ENCODE measurements around the gene TULP1. TPM values are rescaled to one million over a fixed set of nuclear protein-coding genes. Genes with fewer than 3 reads are reported as not detected.
"Not testable (repeated sequence)": the region's sequence is repeated elsewhere in the genome, so short reads cannot be mapped to it uniquely, and the experiment has no call there.

Gene TULP1
- total RNA-seq: not detected in 2 replicates

DNA sequence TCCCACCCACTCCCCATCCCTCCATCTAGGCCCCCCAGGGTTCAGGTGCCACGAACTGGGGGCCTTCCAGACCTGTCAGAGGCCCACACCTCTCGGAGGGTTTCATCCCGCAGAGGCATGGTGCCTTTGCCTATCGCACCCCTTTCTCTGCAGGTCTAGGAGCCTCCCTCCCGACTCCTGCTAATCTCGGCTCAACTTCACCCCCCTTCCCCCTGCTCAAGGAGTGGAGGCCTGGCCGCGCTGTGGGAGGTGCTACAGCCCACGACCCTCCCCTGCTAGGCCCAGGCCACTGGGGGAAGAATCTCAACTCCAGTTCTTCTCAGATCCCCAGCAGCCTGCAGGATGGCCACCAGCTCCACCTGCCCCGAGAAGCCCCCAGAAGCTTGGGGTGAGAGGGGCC, at the start of gene TULP1:
Gene TULP1 (minus strand): TSS at position 157 of the 400 bp plus-strand sequence. CDS start 38 bp downstream, at position 119.
- no peak for DNase-seq (ENCODE audit: extremely low read depth, low read depth, low spot score)

GRCh38 chr6:35562060-35562459, 49.4 kb upstream of the TULP1 start:
- DNase-seq (ENCODE audit: extremely low read depth, low read depth, low spot score): no peak

DNA sequence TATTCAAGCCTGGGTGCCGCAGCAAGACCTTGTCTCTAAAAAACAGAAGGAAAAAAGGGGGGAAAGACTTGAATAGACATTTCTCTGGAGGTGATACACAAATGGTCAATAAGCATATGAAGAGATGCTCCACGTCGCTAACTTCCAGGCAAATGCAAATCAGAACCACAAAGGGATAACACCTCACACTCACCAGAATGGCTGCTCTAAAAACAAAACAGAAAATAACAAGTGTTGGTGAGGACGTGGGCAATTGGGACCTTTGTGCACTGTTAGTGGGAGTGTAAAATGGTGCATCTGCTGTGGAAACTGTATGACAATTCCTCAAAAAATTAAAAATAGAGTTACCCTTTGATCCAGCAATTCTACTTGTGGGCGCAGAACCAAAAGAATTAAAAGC, 48.4 kb upstream of the TULP1 start:
- DNase-seq (ENCODE audit: extremely low read depth, low read depth, low spot score): no peak

GRCh38 chr6:35558571-35558970, 45.9 kb upstream of the TULP1 start:
- DNase-seq (ENCODE audit: extremely low read depth, low read depth, low spot score): no peak

GRCh38 chr6:35557239-35557638, 44.5 kb upstream of the TULP1 start:
- no peak for DNase-seq (ENCODE audit: extremely low read depth, low read depth, low spot score)

- no peak for DNase-seq (ENCODE audit: extremely low read depth, low read depth, low spot score)
These were observed 42.1 kb upstream of the TULP1 start for GRCh38 chr6:35554811-35555210.

- DNase-seq (ENCODE audit: extremely low read depth, low read depth, low spot score): no peak
These were observed 40.6 kb upstream of the TULP1 start for GRCh38 chr6:35553315-35553714.

GRCh38 chr6:35552285-35552917, 39.7 kb upstream of the TULP1 start:
- peak; percentile 27 for DNase-seq (ENCODE audit: extremely low read depth, low read depth, low spot score)

DNA sequence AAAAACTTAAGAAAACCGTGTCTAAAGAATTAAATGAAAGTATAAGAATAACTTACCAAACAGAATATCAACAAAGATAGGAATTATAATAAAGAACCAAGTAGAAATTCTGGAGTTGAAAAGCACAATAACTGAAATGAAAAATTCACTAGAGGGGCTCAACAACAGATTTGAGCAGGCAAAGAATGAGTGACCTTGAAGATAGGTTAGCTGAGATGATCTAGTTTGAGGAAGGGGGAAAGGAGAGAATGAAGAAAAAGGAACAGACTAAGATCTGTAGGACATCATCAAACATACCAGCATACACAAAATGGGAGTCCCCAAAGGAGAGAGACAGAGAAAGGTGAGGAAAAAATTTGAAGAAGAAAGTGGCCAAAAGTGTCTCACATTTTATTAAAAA, 37.7 kb upstream of the TULP1 start:
- DNase-seq (ENCODE audit: extremely low read depth, low read depth, low spot score): no peak

GRCh38 chr6:35547676-35548075, 35.0 kb upstream of the TULP1 start:
- no peak for DNase-seq (ENCODE audit: extremely low read depth, low read depth, low spot score)

DNA sequence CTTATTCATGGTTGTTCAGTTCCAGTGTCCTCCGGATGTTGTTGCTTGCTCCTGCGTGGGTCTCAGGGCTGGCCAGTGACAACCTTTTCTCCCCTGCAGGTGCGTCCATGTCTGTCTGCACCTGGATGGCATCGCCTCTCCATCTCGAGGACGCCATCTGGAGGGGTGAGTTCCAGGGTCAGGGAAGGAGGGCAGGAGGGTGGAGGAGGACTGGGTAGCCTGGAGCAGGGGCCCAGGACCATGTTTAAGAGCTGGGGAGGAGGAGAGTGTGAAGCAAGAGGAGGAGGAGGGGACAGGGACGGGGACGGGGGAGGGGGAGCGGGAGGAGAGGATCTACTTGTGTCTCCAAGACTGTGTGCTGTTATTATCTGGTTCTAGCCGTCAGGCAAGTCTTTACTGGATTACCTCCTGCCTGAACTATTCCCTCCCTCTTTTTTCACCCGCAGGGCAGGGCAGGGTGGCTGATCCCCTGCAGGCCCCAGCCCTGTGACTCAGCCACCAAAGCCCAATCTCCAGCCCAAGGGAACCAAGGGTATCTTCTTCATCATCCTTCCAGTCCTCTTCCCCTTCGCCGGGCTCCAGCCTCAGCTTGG, 32.2 kb upstream of the TULP1 start:
- DNase-seq (ENCODE audit: extremely low read depth, low read depth, low spot score): no peak

GRCh38 chr6:35543459-35544193, 30.9 kb upstream of the TULP1 start:
- DNase-seq (ENCODE audit: extremely low read depth, low read depth, low spot score): no peak

- no peak for DNase-seq (ENCODE audit: extremely low read depth, low read depth, low spot score)
These were observed 29.1 kb upstream of the TULP1 start for GRCh38 chr6:35541836-35542235.

- no peak for DNase-seq (ENCODE audit: extremely low read depth, low read depth, low spot score)
These were observed 26.5 kb upstream of the TULP1 start for GRCh38 chr6:35539223-35539622.

DNA sequence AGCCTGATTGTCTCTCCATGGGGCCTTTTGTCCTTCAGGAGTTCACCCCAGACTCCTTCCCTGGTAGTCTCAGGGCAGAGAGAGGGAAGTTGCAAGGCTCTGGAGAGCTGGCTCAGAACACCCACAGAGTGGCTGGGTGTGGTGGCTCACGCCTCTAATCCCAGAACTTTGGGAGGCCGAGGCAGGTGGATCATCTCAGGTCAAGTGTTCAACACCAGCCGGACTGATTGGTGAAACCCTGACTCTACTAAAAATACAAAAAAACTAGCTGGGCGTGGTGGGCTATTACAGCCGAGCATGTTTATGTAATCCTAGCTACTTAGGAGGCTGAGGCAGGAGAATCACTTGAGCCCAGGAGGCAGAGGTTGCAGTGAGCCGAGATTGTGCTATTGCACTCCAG, 23.2 kb upstream of the TULP1 start:
- not testable (repeated sequence) for DNase-seq (ENCODE audit: extremely low read depth, low read depth, low spot score)

DNA sequence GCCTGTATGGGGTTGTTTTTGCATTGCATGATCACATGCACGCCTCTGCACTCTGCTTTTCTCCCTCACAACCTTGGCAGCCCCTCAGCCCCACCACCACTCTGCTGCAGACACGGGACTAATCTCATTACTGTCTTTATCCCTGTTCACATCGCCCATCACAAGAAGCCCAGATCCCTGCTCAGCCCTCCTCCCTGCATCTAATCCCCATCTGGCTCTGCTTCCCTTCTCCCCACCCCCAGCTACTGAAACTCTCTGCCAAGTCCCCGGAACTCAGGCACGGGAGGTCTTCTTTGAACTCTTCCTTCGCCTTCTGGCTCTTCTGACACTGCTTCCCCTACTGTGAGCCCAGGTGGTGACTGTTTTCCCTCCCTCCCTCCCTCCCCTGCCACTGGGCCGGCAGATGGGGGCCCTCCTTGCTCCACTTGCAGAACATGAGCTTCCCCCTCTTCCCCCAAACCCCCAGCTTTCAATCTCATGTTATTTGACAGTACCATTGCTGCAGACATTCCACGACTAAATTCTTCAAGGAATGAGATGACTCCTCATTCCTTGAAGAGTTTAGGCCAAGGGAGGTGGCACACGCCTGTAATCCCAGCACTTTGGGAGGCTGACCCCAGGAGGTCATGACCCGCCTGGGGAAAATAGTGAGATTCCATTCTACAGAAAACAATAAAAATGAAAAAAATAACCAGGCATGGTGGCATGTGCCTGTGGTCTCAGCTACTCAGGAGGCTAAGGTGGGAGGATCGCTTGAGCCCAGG, 21.9 kb upstream of the TULP1 start:
- DNase-seq (ENCODE audit: extremely low read depth, low read depth, low spot score): no peak

GRCh38 chr6:35533981-35534380, 21.3 kb upstream of the TULP1 start:
- no peak for DNase-seq (ENCODE audit: extremely low read depth, low read depth, low spot score)

GRCh38 chr6:35532126-35532525, 19.4 kb upstream of the TULP1 start:
- DNase-seq (ENCODE audit: extremely low read depth, low read depth, low spot score): no peak

DNA sequence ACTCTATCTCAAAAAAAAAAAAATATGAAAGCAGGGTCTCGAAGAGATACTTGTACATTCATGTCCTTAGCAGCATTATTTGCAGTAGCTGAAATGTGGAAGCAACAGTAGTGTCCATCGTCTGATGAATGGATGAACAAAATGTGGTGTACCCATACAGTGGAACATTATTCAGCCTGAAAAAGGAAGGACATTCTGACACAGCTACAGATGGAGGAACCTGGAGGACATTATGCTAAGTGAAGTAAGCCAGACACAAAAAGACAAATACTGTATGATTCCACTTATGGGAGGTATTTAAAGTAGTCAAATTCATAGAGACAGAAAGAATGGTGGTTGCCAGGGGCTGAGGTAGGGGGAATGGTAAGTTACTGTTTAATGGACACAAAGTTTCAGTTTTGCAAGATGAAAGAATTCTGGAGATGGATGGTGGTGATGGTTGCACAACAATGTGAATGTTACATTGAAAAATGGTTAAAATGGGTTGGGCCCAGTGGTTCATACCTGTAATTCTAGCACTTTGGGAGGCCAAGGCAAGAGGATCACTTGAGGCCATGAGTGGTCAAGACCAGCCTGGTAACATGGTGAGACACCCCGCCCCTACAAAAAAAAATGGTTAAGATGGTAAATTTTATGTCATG, 11.8 kb upstream of the TULP1 start:
- DNase-seq (ENCODE audit: extremely low read depth, low read depth, low spot score): no peak

DNA sequence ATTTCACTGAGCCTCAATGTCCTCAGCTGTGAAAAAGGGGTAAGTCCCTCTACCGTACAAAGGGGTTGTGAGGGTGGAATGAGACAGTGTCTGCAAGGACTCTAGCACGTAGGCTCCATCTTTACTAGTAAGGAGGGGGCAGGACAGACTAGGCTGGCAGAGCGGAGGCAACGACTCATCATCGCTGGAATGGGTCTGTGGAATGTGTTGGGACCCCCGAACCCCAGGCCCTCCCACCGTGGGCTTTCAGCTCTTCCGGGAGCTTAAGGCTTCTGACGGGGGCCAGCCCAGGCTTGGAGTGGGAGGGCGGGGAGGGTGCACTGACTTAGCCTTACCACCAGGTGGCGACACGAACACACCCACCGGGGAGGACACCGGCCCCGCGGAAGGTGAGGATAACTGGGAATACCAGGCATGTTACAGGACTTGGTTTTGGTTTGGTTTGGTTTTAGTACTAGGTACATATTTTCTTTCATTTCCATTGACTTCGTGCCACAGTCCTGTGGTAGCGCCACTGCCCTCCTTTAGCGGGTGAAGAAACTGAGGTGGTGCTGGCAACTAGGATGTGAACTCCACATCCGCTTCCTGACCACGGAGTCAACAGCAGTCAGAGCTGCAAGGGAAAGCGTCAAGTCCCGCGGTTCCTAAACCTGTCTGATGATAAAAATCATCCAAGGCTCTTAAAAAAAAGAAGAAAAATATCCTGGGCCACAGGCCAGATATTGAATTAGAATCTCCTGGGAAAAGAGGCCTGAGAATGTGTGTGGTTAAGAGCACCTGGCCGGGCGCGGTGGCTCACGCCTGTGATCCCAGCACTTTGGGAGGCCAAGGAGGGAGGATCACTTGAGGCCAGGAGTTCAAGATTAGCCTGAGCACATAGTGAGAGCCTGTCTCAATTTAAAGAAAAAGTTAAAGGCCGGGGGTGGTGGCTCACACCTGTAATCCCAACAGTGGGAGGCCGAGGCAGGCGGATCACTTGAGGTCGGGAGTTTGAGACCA, 10.3 kb upstream of the TULP1 start:
- no peak for DNase-seq (ENCODE audit: extremely low read depth, low read depth, low spot score)
